Activated naive CD4-positive, alpha-beta T cell (primary cell): ENCODE measurements around the gene GPD1.
"Not testable (repeated sequence)": the region's sequence is repeated elsewhere in the genome, so short reads cannot be mapped to it uniquely, and the experiment has no call there.

Source experiments
- DNase-seq, 4 experiments: peaks; one replicate each; lab custom pipeline; 2025; lab: John Stamatoyannopoulos, UW

Gene GPD1

DNA sequence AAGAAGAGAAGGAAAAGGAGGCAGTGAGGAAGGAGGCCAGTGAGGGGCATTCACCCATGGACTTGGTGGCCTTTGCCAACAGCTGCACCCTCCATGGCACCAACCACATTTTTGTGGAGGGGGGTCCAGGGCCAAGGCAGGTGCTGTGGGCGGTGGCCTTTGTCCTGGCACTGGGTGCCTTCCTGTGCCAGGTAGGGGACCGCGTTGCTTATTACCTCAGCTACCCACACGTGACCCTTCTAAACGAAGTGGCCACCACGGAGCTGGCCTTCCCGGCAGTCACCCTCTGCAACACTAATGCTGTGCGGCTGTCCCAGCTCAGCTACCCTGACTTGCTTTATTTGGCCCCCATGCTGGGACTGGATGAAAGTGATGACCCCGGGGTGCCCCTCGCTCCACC lies 30.1 kb upstream of the GPD1 start:
- no peak for DNase-seq

DNA sequence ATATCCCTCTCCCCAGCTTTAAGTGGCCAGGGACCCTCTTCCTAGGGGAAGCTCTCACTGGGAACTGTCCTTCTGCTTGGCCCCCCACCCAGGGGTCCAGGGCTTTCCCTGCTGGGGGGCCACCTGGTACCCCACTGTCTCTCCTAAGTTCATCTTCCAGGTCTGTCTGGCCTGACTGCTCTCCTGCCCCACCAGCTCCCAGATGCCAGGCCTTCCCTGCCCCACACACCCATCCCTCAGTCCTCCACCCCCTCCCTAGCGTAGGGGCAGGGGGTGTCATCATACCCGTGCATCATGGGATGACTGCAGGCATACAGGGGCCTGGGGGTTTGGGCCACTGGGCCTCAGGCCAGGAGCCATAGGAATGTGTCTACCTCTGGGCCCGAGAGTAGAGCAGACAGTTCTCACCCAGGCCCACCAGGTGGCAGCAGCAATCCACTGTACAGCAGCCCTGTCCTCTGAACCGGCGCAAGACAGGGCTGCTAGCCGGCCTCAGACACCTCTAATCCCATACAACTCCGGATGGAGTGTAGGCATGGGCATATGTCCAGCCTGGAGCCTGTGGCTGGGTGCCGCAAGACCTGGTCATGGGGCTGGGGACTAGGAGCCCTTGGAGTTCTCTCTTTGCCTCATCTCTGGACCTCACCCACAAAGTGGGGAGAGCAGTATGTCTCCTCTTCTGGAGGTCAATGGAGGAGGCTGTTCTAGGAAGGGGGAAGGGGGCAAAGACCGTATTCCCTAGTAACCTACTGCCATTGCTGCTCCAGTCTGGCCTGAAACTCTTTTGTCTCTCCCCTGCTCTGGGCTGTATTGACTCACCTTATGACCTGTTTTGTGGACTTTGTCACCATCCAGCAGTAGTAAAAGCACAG lies 28.6 kb upstream of the GPD1 start:
- peak; percentile 55 to 77 (median 66) for DNase-seq

- DNase-seq = no peak
Measured at GRCh38 chr12:50075808-50076170, 28.0 kb upstream of the GPD1 start.

DNA sequence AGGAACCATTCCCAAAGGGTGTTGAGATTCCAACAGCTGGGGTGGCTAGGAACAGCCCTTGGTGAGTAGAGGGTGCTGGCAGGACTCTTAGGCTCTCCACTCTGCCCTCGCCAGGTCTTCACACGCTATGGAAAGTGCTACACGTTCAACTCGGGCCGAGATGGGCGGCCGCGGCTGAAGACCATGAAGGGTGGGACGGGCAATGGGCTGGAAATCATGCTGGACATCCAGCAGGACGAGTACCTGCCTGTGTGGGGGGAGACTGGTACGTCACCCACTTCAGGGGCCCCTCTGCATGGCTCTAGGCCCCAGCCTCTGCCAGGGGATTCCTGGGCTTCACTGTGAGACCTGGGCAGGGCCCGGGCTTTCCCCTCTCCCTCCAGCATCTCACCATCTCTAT lies 26.7 kb upstream of the GPD1 start:
- no peak for DNase-seq

- DNase-seq = no peak
Measured at GRCh38 chr12:50078281-50078680, 25.5 kb upstream of the GPD1 start.

- no peak for DNase-seq
Measured at GRCh38 chr12:50079771-50080170, 24.0 kb upstream of the GPD1 start.

GRCh38 chr12:50081096-50081808 lies 22.6 kb upstream of the GPD1 start:
- DNase-seq = no peak

- no peak for DNase-seq
Measured at GRCh38 chr12:50082644-50083043, 21.2 kb upstream of the GPD1 start.

DNA sequence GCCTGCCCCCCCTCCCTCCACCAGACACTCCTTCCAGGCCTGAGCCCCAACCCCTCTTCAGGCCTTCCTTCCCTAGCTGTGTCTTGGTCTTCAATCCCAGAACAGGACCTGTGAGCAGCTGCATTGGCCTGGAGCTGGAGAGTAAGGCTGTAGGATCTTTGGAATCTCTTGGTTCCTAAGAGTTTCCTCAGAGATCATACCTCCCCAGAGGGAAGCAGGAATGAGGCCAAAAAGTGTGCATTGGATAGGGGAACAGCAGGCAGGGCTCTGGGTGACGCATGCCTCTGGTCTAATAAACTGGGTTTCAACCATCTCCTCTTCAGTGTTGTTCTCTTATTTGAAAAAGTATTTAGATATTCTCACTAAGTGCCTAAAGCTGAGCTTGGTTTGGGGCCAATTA lies 20.5 kb upstream of the GPD1 start:
- no peak for DNase-seq

GRCh38 chr12:50084409-50084774 lies 19.4 kb upstream of the GPD1 start:
- not testable (repeated sequence) for DNase-seq

- DNase-seq = peak; percentile 61 to 77 (median 72)
Measured at GRCh38 chr12:50084775-50085614, 18.8 kb upstream of the GPD1 start, which contains the start of gene SMARCD1. SMARCD1 (plus strand) TSS chr12:50085342; CDS start chr12:50085370, 28 bp downstream.

DNA sequence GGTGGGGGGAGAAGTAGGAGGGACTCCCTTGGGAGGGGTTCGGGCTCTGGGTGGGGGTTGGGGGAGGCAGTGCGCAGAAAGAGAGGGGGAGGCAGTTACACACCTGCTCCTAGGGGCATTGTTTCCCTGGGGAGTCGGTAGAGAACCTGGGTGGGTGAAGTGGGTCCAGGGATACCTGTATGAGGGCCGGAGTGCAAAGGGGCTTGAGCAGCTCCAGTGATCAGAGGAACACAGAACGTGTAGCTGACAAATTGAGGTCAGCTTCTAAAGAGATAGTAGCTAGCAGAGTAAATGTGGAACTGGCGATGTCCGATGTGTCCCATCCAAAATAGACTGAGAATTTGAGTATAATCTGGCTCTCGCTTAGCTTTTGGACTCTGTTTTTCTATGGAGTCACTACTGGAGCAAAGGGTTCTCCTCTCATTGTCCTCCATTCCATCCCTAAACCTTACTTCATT lies 18.2 kb upstream of the GPD1 start:
- no peak for DNase-seq

- no peak for DNase-seq
Measured at GRCh38 chr12:50086148-50086547, 17.7 kb upstream of the GPD1 start.

GRCh38 chr12:50087151-50087550 lies 16.7 kb upstream of the GPD1 start:
- DNase-seq = no peak

DNA sequence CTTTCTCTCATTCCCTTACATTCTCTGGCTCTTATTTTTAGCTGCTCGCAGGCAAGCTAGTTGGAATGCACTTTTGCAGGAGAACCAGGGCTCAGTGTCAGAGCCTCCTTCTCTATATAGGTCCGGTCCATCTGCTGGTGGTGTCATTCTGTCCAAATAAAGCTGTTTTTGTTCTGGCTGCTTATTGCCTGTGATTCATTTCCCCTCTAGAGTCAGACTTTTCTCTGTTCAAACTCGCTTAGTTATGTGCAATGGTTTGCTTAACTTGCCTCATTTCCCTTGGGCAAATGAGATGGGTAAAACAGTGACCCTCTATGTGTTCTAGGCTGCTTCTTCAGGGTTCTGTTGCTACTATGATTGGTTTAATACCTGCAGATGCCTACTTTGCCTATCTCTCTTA lies 15.8 kb upstream of the GPD1 start:
- no peak for DNase-seq

DNA sequence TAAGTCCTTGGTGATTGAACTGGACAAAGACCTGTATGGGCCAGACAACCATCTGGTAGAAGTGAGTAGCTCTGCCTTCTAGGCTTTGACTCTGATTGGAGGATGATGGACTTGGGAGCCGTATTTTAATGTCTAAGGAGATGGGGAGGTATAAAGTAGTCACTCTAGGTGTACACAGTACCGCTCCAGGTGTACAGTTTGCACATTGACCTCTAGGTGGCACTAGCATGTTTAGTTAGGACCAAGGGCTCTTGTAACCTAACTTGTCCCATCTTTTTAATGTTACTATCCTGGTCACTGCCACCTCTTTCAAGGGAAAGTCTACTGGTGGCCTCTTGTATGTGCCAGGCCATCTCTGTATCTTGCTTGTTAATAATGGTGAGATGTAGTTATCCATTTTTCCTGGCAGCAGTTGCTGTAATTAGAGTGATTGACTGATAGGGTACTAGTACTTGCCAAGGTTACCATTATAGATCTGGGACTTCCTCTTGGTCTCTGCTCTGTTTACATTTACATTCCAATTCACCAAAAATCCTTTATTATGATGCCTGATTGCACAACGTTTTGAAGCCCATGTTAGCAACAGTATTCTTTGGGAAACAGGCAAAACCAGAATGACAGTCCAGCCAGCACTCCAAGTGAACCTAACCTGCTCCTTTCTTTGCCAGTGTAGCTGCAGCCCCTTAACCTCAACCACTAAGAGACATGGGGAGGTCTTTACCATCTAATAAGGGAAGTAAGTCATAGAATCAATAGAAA lies 15.1 kb upstream of the GPD1 start:
- peak in 1 of 4 experiments; percentile 10 for DNase-seq

- DNase-seq = no peak
Measured at GRCh38 chr12:50089730-50090129, 14.1 kb upstream of the GPD1 start.

- DNase-seq = no peak
Measured at GRCh38 chr12:50090391-50090790, 13.4 kb upstream of the GPD1 start.

DNA sequence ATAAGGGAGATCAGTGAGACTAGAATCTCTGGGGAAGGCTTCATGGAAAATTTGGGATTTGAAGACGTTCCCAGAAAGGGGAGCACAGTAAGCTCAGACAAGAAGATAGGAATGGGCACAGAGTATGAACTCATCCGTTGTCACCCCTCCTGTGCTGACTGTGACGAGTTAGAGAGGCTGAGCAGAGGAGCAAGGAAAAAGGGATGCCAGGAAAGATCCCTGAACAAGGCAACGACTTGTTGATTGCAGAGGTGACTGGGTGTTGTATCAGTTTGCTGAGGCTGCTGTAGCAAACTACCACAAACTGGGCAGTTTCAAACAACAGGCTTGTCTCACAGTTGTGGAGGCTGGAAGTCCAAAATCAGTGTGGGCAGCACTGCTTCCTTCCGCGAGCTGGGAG lies 5.9 kb upstream of the GPD1 start:
- no peak for DNase-seq

GRCh38 chr12:50099302-50100008 lies 4.4 kb upstream of the GPD1 start:
- no peak for DNase-seq

GRCh38 chr12:50100561-50100960 lies 3.2 kb upstream of the GPD1 start:
- no peak for DNase-seq
